HL-60/S4 treated with phorbol 12-myristate 13-acetate at 8.2 ng/mL for 4 days and 3 days (cell line): ENCODE results near the gene SCGB1A1.

Experiments
- in situ Hi-C: fragments of 300-500 bp; cut with MboI; formaldehyde crosslinking; loops from 2 replicates; pipeline ENCODE4 v1.15.0; 2022; ENCODE audit warnings: low sequenced_read_pairs

SCGB1A1 gene

GRCh38 chr11:62472063-62472884 lies 53.4 kb downstream of the SCGB1A1 start:
- in situ Hi-C loops: no loop called here
